Measurements from ENCODE around the gene GPI.
"Not testable (repeated sequence)": the region's sequence is repeated elsewhere in the genome, so short reads cannot be mapped to it uniquely, and the experiment has no call there.

Gene GPI

GRCh38 chr19:34327851-34328250, 37.1 kb upstream of the GPI start:
- H3K4me3 ChIP-seq (replicated peaks; ENCODE audit: insufficient read depth, low read length): no peak overlapping the region
- no peaks in the 10 kb centered on the region for H3K27me3 ChIP-seq (ENCODE audit: insufficient read depth, poor library complexity, severe bottlenecking)
- H3K27ac ChIP-seq (replicated peaks): no peak overlapping the region
- DNase-seq (ENCODE audit: low read depth in 1 of 2, low spot score in 1 of 2): no peak
- TF ChIP-seq REST (IDR thresholded peaks at IDR 0.05; ENCODE audit: insufficient replicate concordance, low read depth): no peak
- no peak for TF ChIP-seq SPI1 (IDR thresholded peaks at IDR 0.05; ENCODE audit: borderline replicate concordance, low read depth)
- no peak for TF ChIP-seq POLR2AphosphoS5 (IDR thresholded peaks at IDR 0.05; ENCODE audit: low read depth)
- TF ChIP-seq CTCF (IDR thresholded peaks at IDR 0.05; ENCODE audit: insufficient read depth, low read length): no peak
- no peak for TF ChIP-seq GABPA (IDR thresholded peaks at IDR 0.05; ENCODE audit: low read depth)

- Histone ChIP-seq H3K4me3 (replicated peaks; ENCODE audit: insufficient read depth, low read length) (no peak overlapping the region), H3K27ac (replicated peaks) (no peak overlapping the region), H3K27me3 (ENCODE audit: insufficient read depth, poor library complexity, severe bottlenecking) (no peaks in the 10 kb centered on the region)
- TF ChIP-seq GABPA (IDR thresholded peaks at IDR 0.05; ENCODE audit: low read depth): no peak
- no peak for TF ChIP-seq SPI1 (IDR thresholded peaks at IDR 0.05; ENCODE audit: borderline replicate concordance, low read depth)
- DNase-seq (ENCODE audit: low read depth in 1 of 2, low spot score in 1 of 2): no peak
These were observed 36.0 kb upstream of the GPI start for GRCh38 chr19:34328982-34329381.

- H3K27ac ChIP-seq (replicated peaks): no peak overlapping the region
- TF ChIP-seq GABPA (IDR thresholded peaks at IDR 0.05; ENCODE audit: low read depth) (no peak), REST (IDR thresholded peaks at IDR 0.05; ENCODE audit: insufficient replicate concordance, low read depth) (no peak), SPI1 (IDR thresholded peaks at IDR 0.05; ENCODE audit: borderline replicate concordance, low read depth) (no peak), CTCF (IDR thresholded peaks at IDR 0.05; ENCODE audit: insufficient read depth, low read length) (no peak)
- no peak overlapping the region for H3K4me3 ChIP-seq (replicated peaks; ENCODE audit: insufficient read depth, low read length)
- no peak for DNase-seq (ENCODE audit: low read depth in 1 of 2, low spot score in 1 of 2)
- H3K27me3 ChIP-seq (ENCODE audit: insufficient read depth, poor library complexity, severe bottlenecking): no peaks in the 10 kb centered on the region
These were observed 34.9 kb upstream of the GPI start for GRCh38 chr19:34330116-34330515.

- DNase-seq (ENCODE audit: low read depth in 1 of 2, low spot score in 1 of 2); H3K27me3 ChIP-seq (ENCODE audit: insufficient read depth, poor library complexity, severe bottlenecking); H3K27ac ChIP-seq (replicated peaks); H3K4me3 ChIP-seq (replicated peaks; ENCODE audit: insufficient read depth, low read length): not testable (repeated sequence)
These were observed 34.4 kb upstream of the GPI start for GRCh38 chr19:34330596-34330995.

- not testable (repeated sequence) for H3K4me3 ChIP-seq (replicated peaks; ENCODE audit: insufficient read depth, low read length); DNase-seq (ENCODE audit: low read depth in 1 of 2, low spot score in 1 of 2); H3K27me3 ChIP-seq (ENCODE audit: insufficient read depth, poor library complexity, severe bottlenecking); H3K27ac ChIP-seq (replicated peaks)
These were observed 33.4 kb upstream of the GPI start for GRCh38 chr19:34331596-34331995.
